Cardiac muscle cell (in vitro differentiated cells and primary cell): ENCODE data around the gene COL4A1. TPM values are rescaled to one million over a fixed set of nuclear protein-coding genes. Genes with fewer than 3 reads are reported as not detected.

ENCODE experiments used
- DNase-seq, 2 donors: peaks; one replicate each; pipeline versions ENCODE4 v3.0.0 to v3.0.0-alpha.2; 2010 to 2017; ENCODE audit warnings: low read depth in 1 of 2, low spot score in 1 of 2
- H3K27ac ChIP-seq: fragments of 200-600 bp; sonication (generic); 2 replicates; pipeline ENCODE4 v1.5.1; 2016
- H3K27me3 ChIP-seq: fragments of 200-600 bp; sonication (generic); 2 replicates; pipeline ENCODE4 v1.6.0; 2016; ENCODE audit warnings: control low read depth
- H3K36me3 ChIP-seq: fragments of 200-600 bp; sonication (generic); 2 replicates; pipeline ENCODE4 v1.5.1; 2016; ENCODE audit warnings: control low read depth
- H3K4me1 ChIP-seq: fragments of 200-600 bp; sonication (generic); 2 replicates; pipeline ENCODE4 v1.8.1; 2017; ENCODE audit warnings: low read depth, mild to moderate bottlenecking, mixed run types
- H3K4me3 ChIP-seq: fragments of 200-600 bp; sonication (generic); 2 replicates; pipeline ENCODE4 v1.5.1; 2016; ENCODE audit warnings: mild to moderate bottlenecking
- H3K9me3 ChIP-seq: fragments of 200-600 bp; sonication (generic); 2 replicates; pipeline ENCODE4 v1.5.1; 2017; ENCODE audit warnings: low read depth, mild to moderate bottlenecking, control low read depth
- CTCF ChIP-seq: IDR thresholded peaks from 2 replicates; pipeline ENCODE4 v1.5.1; 2012; ENCODE audit warnings: low read depth, mild to moderate bottlenecking, low read length
- polyA plus RNA-seq: library from polyadenylated mRNA; unstranded; fragments of >200 nt; fragmentation: Nextera tagmentation; extraction: Ambion mirVana; gene quantifications from 2 replicates; pipeline ENCODE4 v1.2.1, GENCODE V29; 2016
- total RNA-seq: library from RNA; depleted of rRNA; stranded (reverse); fragments of >200 nt; gene quantifications from 2 replicates; pipeline ENCODE4 v1.2.3, GENCODE V29; 2016

Gene COL4A1
- total and polyA plus RNA-seq, 2 experiments from 2014 or later, result 73.9 to 171 TPM

DNA sequence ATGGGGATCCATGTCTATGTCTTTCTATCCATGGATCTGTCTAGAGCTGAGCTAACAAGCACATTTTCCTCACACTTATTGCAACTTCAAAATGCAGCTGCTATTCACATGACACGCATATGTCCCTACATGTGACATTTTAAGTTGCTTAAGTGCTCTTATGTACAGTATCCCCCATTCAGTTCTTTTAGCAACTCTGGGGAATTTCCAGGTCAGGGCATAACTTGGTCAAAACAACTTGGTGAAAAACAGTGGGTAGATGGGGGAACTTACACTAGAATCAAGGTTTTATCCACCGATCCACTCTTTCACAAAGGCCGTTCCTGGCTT lies 73.0 kb downstream of the COL4A1 start:
- TF ChIP-seq CTCF, result no peak
- Histone ChIP-seq H3K4me3 (no peak overlapping the region), H3K36me3 (no peaks in the 10 kb centered on the region), H3K4me1 (peaks cover 11% of the 10 kb centered on the region), H3K27ac (no peak overlapping the region), H3K27me3 (no peaks in the 10 kb centered on the region), H3K9me3 (no peaks in the 10 kb centered on the region)
- no peak for DNase-seq

GRCh38 chr13:110233181-110233950 lies 73.6 kb downstream of the COL4A1 start:
- DNase-seq, result peak in 1 of 2 donors; percentile 95
- H3K9me3 ChIP-seq, result no peaks in the 10 kb centered on the region
- no peaks in the 10 kb centered on the region for H3K36me3 ChIP-seq
- H3K4me3 ChIP-seq, result no peak overlapping the region
- no peak for TF ChIP-seq CTCF
- H3K27me3 ChIP-seq, result no peaks in the 10 kb centered on the region
- H3K4me1 ChIP-seq, result peaks cover 6% of the 10 kb centered on the region
- H3K27ac ChIP-seq, result no peak overlapping the region

DNA sequence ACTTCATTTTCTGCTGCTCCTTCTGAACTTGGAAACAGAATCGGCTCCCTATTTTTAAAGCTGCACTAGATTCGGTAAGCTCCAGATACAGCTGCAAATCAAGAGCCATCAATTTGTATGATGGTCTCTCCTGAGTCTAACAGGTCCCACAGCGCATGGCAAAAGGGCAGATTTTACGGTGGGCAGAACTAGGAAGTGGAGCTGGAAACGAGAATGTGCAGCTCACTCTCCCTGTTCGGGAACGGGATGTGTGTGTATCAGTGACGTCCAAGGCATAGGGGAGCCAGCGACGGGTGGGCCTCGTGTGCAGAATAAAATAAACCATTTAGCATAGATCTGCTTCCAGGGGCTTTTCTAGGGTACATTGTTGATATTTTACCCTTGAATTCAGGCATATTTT lies 74.2 kb downstream of the COL4A1 start:
- peak in 1 of 2 donors; percentile 82 for DNase-seq
- Histone ChIP-seq H3K27ac (no peak overlapping the region), H3K36me3 (no peaks in the 10 kb centered on the region), H3K9me3 (no peaks in the 10 kb centered on the region), H3K4me1 (no peaks in the 10 kb centered on the region), H3K27me3 (no peaks in the 10 kb centered on the region), H3K4me3 (no peak overlapping the region)
- TF ChIP-seq CTCF, result no peak

DNA sequence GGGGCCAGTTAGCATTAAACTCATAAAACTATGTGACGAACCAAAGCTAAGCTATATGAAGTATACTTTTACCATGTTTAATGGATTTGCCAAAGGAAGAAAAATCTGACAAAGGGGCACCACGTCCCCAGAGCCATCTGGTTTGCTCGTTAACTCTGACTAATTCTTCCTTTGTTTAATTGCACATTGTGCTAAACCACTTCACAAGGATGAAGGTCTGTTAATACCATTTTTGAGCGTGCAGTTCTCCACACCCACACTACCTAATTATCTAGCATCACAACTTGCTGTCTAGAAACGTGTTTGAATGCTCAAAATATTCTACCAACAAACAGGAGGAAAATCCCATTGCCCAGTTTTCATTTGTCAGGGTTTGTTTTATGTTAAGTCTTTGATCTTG lies 74.8 kb downstream of the COL4A1 start:
- Histone ChIP-seq H3K27me3 (no peaks in the 10 kb centered on the region), H3K4me1 (no peaks in the 10 kb centered on the region), H3K27ac (no peak overlapping the region), H3K36me3 (no peaks in the 10 kb centered on the region), H3K4me3 (no peak overlapping the region), H3K9me3 (no peaks in the 10 kb centered on the region)
- TF ChIP-seq CTCF, result no peak
- DNase-seq, result no peak

DNA sequence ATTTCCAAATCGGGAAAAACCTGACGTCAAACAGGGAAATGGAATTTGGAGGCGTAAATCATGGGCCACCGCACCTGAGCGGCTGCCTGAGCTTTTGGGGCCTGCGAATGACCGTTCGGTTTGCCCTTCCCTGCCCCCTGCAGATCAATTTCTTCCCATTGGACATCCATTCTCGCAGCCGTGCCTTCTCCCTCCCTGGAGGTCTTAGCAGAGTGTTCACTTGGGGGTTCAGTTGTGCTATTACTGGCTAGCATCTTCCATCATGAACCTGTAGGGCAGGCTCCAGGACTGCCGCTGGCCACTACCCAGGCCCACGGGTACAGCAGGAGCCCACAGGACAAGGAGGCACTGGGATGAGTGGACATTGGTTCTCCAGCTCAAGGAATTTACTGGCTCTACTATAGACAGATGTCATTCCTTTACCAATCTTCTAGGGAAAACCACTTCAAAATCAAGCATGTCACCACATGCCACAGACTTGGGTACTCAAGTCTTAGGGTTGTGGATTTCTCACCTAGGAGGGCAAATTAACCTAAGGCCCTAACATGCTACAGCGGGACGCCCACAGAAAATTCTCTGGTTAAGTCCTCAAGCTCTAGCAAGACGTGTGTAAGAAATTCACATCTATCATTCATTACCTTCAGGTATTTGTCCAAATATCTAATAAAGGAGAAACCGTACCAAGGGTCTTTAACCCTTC lies 75.5 kb downstream of the COL4A1 start:
- TF ChIP-seq CTCF, result no peak
- no peaks in the 10 kb centered on the region for H3K4me1 ChIP-seq
- no peak overlapping the region for H3K27ac ChIP-seq
- H3K27me3 ChIP-seq, result no peaks in the 10 kb centered on the region
- DNase-seq, result no peak
- no peaks in the 10 kb centered on the region for H3K36me3 ChIP-seq
- H3K4me3 ChIP-seq, result no peak overlapping the region
- H3K9me3 ChIP-seq, result no peaks in the 10 kb centered on the region
